Activated CD4-positive, CD25-positive, alpha-beta regulatory T cell (primary cell): ENCODE measurements around the gene CABS1.

Experiments used
- DNase-seq, 4 experiments: peaks; one replicate each; lab custom pipeline; 2025; lab: John Stamatoyannopoulos, UW

Gene CABS1

DNA sequence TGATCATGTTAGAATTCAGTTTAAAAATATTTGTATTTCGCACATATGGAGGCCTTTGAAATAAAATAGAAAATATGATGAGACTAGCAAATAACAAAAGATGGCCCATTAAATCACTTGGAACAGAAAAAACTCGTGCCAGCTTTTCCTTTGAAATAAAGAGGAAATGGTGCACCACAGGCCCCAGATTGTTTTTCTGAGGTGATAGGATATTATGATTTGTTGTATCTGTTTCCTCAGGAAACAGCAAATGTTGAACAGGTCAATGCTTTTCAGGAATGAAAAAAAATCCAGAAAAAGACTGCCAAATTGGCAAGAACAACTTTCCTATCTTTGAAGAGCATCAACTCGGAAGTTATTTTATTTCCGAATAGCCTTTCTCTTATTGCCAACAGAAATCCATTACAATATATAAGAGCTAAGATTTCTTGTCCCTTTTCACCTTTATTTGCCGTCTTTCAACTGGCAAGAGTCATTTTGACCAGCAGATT, 48.0 kb downstream of the CABS1 start, which contains the start of gene SMR3B:
Gene SMR3B, plus strand, starts transcription at position 441 of the 491 bp plus-strand sequence. CDS start 1,380 bp downstream, outside the sequence.
- no peak for DNase-seq
